ENCODE data around the gene RYR1.

- TF ChIP-seq CTCF (IDR thresholded peaks at IDR 0.05; ENCODE audit: borderline replicate concordance, extremely low read depth, low read length, poor library complexity, severe bottlenecking) (no peak), EZH2 (IDR thresholded peaks at IDR 0.05; ENCODE audit: borderline replicate concordance, low read depth, low read length, severe bottlenecking) (no peak)
Observed at GRCh38 chr19:38561053-38561606, 127.6 kb downstream of the RYR1 start.

Data from DND-41 (cell line).